Stimulated activated CD4-positive, alpha-beta T cell treated with anti-CD3 and anti-CD28 coated beads, TNF-alpha, amount 100 ng/mL, for 24 hours (primary cell): Measurements from ENCODE around the gene CRACR2A.

Source experiments
- DNase-seq, 3 experiments: peaks; one replicate each; pipeline ENCODE4 v3.0.0-alpha.2; 2020; ENCODE audit warnings: low read depth in 3 of 3

Gene CRACR2A

GRCh38 chr12:3752096-3752709, 706 bp downstream of the CRACR2A start:
- DNase-seq, result peak; percentile 24 to 63 (median 40)

- no peak for DNase-seq
Observed at GRCh38 chr12:3751151-3752095, 1.5 kb downstream of the CRACR2A start.

DNA sequence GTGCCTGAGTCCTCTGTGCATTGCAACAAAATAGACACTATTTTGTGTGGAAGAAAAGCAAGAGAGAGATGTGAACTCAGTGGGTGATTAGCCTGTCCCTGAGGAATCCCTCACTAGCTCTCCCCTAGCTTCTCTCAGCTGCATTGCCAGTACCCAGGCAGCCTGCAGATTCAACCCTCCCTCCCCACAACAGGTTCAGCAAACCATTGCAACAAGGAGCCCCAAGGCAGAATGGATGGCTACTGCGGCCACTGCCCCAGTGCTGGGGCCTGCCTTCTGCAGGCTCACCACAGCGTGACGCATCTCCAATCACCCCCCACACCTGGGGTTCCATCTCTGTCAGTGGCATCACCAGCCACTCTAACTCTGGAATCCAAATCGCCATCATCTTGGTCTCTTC, 2.3 kb downstream of the CRACR2A start:
- no peak for DNase-seq

DNA sequence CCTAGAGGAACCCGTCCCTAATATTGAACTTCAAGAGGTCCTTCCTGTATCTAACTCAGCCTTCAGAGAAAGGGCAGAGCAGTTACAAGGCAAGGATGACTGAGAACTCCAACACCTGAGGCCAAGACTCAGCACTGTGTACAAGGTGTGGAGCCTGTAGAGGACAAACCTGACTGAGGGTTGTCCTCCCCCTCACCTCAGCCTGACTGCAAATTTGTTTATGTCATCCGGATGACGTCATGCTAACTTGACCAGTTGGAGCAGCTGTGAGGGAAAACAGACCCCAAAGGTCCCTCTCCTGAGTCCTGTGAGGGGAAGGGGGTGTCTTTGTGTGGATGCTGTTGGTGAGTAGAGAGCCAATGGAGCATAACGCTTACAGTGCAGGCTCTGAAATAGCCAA, 4.3 kb downstream of the CRACR2A start:
- DNase-seq, result no peak

DNA sequence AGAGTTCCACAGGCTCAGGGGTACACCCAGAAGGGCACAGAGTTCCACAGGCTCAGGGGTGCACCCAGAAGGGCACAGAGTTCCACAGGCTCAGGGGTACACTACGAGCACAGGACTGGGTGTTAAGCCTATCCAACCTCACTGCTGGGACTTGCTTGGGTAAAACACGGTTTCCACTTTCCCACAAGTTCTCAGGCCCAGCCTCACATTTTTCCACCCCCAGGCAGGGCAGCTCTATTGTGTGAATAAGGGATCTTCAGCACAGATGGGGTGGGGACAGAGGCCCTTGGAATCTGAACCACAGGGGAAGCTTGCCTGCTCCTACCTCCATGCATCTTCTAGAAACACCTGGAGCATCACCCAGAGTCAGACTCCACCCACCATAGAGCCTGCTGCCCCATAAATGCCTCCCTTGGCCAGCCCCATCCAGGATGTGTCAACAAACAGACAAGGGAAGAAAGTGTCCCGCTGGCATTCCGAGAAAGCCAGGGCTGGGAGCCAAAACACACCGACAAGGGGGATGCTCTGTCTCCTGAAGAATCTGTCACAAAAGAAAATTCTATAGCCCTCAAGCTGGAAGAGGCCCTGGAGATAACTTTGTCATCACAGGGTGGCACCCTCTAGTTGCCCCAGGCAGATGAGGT, 4.8 kb downstream of the CRACR2A start:
- no peak for DNase-seq

- no peak for DNase-seq
Observed at GRCh38 chr12:3747543-3747942, 5.4 kb downstream of the CRACR2A start.

- no peak for DNase-seq
Observed at GRCh38 chr12:3746758-3747157, 6.2 kb downstream of the CRACR2A start.

DNA sequence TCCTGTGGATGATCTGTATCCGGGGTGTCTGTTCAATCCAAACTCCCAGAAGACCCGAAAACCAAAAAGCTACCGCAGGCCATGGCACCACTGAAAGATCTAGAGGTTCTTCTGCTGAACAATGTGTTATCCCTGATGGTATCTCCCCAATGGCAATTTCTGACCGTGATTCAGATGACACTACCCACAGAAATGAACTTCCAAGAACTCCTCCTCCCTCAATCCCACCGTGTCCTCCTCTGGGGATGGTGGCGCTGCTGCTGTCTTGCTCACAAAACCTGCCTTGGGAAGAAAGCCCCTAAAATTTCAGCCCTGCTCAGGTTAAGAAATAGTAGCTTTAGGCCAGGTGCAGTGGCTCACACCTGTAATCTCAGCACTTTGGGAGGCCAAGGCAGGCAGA, 7.8 kb downstream of the CRACR2A start:
- no peak for DNase-seq

GRCh38 chr12:3744229-3744901, 8.5 kb downstream of the CRACR2A start:
- no peak for DNase-seq

- no peak for DNase-seq
Observed at GRCh38 chr12:3743803-3744202, 9.1 kb downstream of the CRACR2A start.

- DNase-seq, result no peak
Observed at GRCh38 chr12:3741882-3742672, 10.8 kb downstream of the CRACR2A start.

DNA sequence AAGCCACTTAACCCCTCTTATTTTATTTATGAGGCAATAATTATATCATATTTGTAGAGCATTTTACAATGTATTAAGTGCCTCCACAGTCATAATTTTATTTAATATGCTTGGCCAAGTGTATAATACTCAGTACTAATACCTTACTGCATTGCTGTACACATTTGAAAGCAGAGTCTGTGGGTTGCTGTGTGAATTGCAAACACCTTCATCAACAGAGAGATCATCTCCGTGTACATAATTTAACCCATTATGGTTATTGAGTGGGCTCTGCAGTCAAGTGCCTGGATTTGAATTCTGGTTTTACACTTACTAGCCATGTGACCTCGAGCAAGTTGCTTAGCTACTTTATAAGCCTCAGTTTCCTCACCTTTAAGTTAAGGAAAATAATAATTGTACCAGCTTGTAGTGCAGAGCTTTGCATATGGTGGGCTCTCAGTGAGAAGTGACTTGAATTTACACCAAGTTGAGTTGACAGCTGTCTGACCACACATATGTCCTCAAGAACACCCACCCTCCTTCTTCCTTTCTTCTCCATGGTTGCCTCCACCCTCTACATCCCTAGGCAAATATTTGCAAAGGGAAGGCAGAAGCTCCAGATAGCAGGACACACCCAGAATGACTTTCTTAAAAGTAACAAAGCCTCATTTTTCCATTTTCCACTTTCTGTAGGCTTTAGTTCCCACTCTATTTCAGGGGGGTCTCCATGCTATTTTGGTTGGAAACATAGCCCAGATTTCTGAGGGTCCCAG, 12.3 kb downstream of the CRACR2A start:
- no peak for DNase-seq

GRCh38 chr12:3735432-3735831, 17.5 kb downstream of the CRACR2A start:
- no peak for DNase-seq

DNA sequence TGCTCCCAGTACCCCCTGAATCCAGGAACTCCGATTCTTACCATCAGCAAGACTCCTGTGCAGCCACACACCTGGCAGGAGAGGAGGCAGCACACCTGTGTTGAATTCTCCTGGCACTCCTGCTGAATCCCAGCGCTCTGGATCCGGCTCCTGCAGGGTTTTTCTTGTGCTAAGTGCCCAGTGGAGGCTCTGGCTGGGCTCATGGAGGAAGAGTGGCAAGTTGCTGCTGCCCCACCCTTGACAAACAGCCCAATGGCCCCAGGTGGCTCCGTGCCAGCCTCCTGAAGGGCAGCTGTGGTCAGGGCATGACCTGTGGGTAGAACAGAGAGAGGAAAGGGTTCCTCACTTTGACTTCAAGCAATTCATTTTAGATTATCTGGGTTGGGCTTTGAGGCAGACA, 20.0 kb downstream of the CRACR2A start:
- DNase-seq, result no peak

DNA sequence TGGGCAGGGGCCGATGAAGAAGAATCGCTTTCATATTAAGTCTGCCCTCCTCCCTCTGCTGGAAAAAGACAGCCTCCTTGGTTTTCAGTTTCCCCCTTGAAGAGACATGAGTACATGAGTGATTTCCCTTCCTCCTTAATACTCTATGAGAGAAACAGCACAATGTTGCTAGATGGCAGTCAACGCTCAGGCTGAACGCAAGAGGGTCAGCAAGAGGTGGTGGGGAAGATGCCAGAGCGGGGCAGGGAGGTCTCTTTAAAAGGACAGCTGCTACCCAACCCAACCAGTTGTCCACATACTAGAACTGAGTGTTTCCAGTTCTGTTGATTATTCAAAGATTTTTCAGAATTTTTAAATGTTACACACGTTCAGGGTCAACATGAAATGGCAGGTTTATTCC, 22.8 kb downstream of the CRACR2A start:
- DNase-seq, result no peak

DNA sequence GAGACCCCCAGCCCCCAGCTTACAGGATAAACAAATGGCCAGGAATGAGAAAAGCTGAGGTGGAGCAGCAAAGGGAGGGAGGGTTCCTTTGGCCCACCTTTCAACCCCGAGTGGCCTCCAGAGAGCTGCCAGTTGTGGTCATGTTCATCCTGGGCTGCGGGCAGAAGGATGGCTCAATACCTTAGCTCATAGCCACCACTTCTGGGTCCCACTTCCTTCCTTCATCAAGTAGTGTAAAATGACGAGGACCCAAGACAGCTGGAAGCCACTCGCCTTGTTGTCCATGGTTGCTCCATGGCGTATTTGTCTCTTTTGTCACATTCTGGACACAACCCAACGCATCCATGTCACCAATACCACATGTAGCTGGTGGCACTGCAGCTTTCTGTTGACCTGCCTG, 24.2 kb downstream of the CRACR2A start:
- no peak for DNase-seq

DNA sequence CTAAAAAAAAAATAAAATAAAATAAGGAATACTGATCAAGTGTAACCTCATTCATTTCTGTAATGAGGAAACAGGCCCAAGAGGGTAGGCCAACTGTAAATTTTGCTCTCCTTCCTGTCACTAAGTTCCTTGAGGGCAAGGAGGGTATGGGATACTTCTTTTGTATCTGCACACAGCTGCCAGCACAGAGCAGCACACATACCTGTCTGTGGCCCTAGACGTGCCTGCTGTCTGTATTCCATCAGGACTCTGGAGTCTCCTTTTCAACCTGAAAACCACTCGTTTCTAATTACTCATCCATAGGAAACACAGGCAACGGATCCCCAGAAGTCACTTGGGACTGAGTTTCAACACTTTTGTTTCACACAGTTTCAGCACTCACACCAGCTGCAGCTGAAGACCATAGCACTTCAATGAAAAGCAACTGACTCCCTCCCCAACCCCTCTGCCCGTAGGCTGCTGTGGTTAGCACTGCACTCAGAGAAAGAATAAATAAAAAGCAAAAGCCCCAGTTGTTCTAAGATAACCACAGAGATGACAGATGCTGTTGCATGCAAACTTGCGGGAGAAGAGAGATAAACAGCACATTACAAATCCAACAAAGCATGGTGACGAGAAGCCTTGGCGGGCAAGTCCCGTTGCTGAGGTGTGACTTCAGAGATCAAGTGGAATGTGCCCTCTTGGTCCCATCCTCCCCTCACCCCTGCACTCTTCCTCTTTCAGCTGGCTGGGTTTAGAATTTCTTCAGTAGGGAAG, 24.9 kb downstream of the CRACR2A start:
- DNase-seq, result no peak

DNA sequence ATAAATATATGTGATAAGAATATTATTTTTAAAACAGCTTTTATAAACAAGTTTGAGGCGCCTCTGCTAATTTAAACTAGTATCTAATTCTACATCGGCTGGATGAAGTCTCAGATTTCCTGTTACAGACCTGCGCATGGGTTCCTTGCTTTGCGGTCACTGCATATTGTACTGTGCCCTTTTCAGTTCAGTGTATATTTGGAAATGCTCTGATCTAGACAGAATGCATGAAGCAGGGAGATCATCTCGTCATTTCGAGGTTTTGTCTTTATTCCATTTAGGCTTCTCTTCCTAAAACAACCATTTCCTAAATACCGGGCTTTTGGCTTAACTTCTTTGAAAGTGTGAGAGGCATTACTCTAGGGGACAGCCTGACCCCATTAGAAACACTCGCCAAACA, 25.6 kb downstream of the CRACR2A start:
- DNase-seq, result no peak

GRCh38 chr12:3726456-3726855, 26.5 kb downstream of the CRACR2A start:
- DNase-seq, result no peak
